Activated CD8-positive, alpha-beta memory T cell treated with anti-CD3 and anti-CD28 coated beads for 4 hours (primary cell): ENCODE data around the gene WDR54.
"Not testable (repeated sequence)": the region's sequence is repeated elsewhere in the genome, so short reads cannot be mapped to it uniquely, and the experiment has no call there.

Source experiments
- DNase-seq, 2 donors: peaks; one replicate each; pipeline ENCODE4 v3.0.0-alpha.2; 2020; ENCODE audit warnings: low read depth in 2 of 2

The WDR54 gene

DNA sequence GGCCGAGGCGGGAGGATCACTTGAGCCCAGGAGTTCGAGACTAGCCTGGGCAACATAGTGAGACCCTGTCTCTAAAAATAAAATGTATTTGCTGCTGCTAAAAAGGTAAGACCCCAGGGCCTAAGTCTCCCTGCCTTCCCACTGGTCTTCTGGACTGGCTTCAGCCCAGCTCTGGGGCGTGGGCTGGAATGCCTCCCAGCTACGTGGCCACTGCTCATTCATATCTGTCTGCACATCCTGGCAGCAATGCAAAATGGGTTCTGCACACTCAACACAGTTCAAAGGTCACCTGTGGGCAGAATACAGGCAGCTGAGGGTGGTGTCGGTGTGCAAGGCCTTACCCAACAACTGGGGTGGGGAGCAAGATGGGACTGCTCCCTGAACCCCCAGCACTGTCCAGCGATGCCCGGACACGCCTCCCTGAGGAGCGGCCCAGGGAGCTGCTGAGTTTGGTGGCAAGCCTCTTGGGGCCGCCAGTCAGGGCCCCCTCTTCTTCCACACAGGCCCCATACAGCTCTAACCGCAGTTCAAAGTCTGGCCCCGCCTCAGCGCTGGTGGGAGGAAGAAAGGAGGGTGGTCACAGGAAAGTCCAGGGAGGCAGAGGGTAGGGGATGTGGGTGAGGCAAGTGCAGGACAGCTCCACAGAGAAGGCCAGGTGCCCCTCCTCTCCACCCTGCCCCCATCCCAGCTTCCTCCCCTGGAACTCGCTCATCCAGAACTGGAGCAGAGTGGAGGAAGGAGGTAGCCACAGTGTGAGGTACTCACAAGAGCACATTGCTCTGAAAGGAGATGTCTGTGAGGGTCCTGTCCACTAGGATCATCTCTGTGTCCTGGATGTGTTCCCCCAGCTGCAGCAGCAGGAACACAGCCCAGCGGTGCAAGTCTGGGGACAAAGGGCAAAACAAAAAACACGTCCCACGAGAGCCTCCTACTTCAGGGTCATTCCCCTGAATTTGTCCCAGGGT lies 8.2 kb downstream of the WDR54 start:
- DNase-seq: no peak

DNA sequence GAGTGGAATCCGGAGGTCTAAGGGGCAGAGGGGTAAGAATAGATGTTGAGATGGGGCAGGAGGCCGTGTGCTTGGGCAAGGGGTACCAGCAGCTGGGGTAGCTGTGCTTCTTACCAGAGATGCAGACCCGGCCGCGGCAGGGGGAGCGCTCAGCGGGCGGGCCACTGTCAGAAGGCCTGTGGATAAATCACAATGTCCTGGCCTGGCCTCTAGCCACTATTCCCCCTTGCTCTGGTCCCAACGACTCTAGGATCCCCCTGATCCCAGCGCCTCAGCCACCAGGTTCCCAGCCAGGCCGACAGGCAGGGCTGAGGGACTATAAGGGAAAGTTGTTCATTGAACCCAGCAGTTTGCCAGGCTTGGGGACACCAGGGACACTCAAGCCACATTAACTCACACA lies 9.0 kb downstream of the WDR54 start:
- DNase-seq: no peak

DNA sequence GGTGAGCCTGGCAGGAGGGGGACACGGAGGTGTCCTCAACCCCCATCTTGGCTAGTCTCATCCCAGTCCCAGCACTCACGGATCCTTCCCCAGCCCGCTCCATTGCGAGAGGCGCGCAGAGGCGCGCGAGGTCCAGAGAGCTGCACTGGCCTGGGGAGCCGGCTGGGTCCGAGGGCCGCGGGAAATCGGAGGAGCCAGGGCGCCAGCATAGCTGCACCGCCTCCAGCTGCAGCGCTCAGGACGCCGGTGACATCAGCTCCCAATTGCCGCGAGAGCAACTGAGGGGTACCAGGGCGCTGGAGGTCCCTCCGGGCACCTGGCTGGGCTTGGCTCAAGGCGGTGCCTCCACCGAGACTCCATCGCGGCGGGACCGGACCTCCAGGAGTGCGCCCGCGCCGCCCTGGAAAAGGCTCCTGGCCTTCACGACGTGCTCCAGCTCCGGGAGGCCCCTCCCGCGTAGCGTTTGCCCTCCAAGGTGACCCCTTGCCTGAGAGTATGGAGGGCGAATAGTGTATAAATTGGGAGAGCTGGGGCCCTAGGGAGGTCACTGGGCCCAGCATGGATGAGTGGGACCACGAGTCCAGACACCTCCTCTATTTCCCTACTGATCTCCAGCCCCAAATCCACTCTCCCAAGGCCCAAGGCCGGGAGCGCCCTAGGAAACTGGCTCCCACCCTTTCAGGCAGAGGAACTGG lies 14.7 kb downstream of the WDR54 start:
- no peak for DNase-seq

DNA sequence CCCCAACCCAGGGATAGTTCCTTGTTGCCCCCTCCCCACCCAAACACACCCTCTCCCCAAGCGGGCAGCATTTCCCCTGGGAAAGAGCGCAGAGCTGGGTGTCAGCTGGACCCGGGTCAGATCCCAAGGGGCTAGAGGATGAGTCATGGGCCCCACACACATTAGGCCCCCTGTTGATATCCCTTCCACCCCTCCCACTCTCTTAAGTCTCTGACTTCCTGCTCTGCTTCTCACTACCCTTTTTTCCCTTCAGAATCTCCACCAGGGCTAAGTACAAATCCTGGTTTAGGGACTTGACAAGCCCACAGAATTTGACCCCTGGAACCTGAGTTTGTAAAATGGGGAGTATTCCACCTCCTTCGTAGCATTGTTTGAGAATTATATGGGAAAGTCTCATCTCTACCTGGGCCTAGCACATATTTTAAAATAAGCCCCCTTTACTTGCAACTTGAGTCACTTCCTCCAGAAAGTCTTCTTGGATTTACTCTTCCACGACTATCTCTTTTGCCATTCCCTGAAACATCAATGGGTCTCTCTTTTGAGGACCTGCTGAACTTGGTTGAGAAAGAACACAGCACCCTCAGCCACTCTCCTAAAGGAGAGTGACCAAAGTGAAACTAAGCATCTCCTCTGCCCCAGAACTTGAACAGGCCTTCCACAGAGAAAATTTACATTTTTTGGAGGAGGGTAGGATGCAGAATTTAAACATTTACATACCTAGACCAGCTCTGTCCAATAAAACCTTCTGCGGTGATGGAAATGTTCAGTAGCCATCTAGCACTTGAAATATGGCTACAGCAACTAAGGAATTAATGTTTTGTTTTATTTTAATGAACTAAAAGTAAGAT lies 15.5 kb downstream of the WDR54 start:
- DNase-seq: no peak

DNA sequence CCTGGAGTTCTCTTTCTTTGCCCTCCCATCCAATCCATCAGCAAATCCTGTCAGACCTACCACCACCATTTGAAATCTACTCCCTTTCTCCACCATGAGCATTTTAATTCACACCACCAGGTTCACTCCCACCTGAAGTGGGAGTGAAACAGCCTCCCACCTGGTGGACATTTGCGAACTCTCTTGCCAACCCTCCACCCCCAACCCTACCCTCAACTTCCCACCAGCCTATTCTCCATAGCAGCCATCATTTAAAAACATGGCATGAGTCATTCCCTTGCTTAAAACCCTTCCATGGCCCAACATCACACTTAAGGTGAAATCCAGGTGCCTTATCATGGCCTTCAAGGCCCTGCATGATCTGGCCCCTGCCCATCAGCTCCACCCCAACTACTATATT lies 16.7 kb downstream of the WDR54 start:
- DNase-seq: no peak

DNA sequence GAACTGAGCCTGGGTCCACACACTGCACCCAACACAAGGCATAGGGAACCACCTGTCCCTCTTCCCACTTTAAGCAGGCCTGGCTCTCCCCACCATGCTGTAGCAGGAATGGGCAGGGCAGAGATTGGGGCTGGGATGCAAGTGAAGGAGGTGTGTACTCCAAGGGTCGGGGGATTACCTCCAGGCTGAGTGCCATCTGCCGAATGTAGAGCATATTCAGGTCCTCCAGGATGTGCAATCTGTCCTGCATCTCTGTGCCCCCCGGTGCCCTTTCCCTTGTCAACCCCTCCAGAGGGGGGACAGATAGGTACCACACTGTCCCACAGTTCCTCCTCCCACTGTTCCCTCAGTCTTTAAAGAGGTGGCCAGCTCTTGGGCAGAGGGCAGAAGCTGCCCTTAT lies 17.8 kb downstream of the WDR54 start:
- no peak for DNase-seq

DNA sequence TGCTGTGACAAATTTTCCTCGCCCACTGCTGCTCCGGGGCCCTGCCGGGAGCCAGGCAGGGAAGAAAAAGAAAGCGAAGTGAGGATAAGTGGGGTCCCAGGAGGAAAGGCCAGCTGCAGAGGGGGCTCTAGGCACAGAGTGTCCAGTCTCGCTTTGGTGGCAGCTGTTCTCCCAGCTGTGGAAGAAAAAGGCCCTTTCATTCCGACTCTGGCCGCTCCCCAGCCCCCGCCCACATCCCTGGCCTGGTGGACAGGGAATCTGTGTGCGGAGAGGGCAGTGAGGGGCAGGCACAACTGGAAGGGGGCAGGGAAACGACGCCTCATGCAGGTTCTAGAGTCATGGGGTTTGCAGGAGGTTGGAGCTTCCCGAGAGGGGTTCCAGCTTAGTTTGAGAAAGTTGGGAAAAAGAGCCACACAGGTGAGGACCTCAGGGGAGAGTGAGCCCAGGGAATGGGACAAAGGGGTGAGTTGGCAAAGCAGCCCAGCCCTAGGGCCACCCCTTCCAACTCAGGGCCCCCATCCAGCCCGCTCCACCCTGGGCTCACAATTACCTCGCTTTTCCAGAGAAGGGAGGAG lies 18.4 kb downstream of the WDR54 start:
- no peak for DNase-seq

DNA sequence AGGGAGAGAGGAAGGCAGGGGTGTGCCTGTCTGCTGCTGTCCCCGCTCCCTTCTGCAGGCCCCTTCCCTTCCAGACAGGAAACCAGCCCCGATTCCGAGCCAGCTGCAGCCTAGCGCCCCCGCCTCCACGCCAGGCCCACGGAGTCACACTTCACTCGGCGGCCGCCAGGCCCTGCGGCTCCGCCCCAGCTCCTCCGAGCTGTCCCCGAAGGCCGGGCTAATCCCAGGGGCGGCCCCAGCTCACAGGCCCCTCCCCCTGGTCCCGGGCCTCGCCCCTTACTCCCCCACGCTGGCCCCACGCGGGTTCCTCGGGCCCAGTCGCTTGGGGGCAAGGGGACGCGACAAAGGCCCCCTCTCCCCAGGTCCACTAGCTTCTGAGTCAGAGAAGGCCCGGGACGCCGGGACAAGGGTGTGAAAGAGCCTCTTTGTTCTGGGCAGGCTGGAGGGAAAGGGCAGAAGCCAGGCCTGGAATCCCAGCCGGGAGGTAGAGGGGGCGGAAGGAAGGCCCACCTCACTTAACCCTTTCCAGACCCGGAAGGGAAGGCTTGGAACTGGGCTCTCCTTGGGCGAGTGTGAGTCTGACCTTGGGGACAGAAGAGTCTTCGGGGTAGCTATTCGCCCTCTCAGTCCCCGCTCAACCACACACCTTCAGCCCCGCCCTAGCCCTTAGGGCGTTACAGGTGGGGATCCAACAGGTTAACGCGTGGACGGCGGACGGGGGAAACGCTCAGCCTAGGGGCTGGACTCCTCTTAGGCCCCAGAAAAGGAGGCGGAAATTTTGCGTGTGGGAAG lies 19.0 kb downstream of the WDR54 start:
- no peak for DNase-seq

DNA sequence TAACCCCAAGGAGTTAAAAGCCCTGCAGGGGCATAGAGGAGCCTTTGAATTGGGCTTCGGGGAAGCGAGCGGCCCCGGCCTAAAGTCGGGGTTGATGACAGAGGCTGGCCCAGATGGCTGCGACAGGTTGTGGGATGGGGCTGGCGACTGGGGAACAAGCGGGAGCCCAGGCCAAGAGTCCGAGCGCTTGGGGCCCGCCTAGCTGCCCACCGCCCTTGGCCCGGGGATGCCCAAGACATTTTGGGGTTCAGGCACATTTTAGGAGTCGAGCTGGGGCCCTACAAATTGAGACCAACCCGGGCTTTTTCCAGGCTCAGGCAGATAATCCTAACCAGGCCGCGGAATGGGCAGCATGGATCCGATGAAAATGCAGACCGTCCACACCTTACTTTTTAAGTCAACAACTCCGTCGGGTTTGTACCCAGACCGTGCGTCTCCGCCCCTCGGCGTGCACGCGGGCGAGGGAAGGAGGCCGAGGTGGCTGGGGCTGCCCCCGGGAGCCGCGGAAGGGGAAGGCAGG lies 19.7 kb downstream of the WDR54 start:
- no peak for DNase-seq

DNA sequence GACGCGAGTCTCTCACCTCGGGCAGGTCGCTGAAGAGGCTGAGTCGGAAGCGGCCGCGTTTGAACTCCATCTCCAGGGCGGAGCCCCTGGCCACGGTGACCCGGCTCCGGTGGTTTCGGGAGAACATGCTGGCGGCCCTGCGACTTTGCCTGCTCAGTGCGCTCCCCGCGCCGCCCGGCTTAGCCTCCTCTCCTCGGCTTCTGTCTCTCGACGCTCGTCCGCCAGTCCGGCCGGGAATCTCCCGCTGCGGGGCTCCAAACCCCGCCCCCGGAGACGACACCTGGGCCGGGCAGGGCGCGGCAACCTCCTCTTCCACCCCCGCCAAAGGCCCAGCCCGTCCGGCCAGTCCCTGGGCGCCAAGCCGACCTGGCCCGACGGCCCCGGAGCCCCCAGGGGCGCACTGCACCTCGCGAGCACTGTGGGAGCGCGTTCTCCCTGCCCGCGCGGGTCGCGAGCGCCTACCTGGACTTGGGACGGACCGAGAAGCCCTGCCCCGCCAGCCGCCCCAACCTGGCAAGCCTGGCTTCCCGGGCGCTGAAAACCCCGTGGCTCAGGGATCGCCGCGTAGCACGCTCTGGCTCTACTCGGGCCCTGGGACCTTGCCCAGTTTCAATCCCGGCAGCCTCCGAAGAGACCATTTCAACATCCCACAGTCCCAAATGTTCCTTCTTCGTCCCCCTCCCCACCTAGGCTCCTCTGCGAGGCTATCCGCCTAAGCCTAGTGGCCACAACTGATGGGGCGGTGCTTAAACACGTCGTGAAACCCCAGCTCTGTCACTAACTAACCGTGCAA lies 20.4 kb downstream of the WDR54 start, which contains the start of gene RTKN:
Gene RTKN, minus strand, starts transcription at position 248 of the 793 bp plus-strand sequence. Its CDS starts 121 bp downstream, at position 127.
- no peak for DNase-seq

DNA sequence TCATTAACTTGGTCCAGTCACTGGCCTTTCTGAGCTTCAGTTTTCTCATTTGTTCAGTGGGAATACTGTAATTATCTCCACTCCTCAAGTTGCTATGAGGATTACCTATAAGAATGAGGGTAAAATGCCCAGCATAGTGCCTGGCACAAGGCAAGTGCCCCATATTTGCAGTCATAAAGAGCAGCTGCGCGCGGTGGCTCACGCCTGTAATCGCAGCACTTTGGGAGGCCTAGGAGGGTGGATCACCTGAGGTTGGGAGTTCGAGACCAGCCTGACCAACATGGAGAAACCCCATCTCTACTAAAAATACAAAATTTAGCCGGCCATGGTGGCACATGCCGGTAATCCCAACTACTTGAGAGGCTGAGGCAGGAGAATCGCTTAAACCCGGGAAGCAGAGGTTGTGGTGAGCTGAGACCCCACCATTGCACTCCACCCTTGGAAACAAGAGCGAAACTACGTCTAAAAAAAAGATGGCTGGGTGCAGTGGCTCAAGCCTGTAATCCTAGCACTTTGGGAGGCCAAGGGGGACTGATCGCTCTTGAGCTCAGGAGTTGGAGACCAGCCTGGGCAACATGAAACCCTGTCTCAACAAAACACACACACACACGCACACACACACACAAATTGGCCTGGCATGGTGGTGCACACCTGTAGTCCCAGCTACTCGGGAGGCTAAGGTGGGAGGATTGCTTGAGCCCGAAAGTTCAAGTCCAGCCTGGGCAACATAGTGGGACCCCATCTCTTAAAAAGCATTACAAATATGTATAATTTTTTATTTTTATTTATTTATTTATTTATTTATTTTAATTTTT lies 21.2 kb downstream of the WDR54 start:
- not testable (repeated sequence) for DNase-seq

DNA sequence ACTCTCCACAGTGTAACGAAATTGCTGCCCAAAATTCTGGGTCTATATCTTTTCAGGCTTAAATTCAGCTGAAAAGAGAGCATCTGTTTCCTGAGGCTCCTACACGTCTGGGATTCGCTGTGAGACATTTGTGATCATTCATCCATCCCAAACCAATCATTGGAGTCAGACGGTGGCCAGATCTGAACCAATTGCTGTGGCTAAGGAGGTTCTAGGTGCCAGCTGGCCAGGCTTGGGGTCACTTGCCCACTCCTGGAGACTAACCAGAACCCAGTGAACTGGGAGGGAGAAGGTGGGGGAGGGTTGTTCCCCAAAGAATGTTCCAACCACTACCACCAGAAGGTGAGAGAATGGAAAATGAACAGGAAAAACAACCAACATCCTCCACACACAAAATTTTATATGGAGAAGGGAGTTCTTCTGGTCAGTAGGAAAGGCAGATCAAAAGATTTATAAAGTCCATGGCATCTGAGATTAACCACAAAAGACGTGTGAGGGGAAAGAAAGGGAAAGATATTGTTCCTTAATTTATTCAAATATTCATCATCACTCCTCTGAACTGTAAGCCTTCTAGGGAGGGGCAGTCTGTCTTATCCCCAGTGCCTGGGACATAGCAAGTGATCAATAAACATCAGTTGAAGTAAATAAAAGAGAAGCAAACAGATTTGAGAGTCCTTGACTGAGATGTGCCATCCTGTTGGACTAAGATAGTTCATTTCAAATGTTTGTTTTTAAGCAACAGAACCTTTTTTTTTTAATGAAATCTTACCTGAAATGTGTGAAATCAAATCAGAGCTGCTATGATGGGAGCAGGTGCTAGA lies 23.2 kb downstream of the WDR54 start:
- no peak for DNase-seq

DNA sequence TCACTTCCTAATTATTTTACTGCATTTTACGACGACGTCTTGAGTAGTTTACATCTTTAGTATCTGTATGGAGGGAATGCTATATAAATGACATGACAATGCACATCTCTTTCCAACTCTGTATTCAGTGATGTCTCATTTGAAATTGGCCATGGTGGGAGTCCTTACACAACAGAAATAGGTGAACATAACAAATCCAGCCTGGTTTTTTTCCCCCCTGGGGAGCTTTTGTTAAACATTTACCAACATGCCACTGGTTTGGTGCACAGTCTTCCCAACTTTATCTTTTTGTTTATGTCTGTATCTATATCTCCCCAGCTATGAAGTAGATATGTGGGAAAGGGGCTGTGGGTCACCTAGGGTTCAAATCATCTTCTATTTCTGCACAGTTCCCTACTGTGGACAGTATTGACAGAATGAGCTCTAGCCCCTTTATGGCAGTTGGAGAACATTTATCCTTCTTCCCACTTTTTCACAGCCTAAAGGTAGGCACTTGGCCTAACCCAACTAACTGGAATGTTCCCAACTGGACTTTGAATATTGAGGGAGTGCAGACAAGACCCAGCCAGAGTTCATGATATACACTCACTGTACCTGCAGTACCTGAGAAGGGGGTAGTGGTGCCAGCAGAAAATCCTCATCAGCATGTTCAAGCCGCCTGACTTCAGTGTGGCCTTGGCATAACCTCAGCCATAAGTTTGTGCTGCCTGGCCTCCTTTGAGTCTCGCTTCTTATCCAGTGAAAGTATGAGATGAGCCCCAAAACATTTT lies 25.9 kb downstream of the WDR54 start:
- no peak for DNase-seq

DNA sequence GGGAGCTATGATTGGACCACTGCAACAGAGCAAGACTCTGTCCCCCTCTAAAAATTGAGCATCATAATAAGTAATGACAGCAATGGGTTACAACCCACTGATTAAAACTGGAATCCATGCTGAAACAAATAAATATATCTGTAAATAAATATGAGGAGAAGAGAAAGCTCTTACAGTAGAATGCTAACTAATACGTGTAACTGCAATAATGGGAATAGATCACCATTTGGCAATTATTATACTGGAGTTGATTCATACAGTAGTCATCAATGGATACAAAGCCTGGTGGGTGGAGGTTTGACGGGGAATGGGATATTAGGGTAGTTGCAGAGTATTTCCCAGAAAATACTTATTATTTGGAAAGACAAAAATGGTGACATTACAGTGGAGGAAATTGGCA lies 27.2 kb downstream of the WDR54 start:
- no peak for DNase-seq

DNA sequence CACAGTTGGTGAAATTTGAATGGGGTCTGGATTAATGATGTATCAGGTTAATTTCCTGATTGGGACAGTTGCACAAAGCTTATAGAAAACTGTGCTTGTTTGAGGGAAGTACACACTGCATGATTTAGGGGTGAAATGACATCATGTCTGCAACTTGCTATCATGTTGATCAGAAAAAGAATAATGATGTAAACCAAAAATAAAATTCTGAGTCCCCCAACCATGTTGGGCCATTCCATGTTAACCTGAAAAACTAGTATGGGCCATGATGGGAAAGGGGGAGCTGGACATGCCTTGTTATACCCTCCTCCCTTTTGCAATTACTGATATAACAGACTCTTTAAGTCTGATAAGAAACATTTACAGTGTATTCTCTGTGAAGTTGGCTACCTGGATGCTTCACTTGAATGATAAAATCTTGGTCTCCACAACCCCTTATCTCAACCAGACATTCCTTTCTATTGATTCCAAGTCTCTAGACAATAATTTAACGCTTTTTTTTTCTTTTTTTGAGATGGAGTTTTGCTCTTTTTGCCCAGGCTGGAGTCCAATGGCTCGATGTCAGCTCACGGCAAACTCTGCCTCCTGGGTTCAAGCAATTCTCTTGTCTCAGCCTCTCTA lies 29.1 kb downstream of the WDR54 start:
- DNase-seq: no peak

DNA sequence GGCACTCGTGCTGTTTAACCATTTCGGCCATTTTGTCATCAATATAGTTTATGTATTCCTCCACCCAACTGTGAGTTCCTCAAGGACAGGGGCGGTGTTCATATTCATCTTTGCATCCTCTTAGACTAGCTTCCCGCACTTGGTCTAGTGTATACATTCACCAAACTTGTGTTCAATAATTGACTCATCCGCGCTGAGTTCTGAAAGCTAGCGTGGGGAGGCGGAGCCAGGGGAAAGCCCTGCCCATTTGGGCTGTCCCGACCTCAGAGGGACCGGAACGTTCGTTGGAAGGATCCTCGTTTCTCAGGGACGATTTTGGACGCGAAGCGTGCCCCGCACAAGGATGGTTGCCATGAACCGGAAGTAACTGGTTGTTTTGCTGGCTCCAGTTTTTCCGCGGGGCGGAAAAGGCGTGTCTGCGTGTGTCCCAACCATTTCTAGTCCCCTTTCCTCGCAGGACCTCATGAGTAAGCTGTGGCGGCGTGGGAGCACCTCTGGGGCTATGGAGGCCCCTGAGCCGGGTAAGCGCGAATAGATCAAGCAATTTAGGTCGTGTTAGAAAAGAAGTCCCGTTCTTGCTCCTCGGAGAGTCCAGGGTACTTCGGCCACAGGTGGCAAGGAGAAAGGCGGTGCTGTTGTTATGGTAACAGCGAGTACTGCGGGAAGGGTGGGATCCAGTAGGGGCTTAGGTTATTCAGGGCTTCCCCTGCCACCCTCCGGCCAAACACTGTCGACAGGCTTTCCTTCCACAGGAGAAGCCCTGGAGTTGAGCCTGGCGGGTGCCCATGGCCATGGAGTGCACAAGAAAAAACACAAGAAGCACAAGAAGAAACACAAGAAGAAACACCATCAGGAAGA lies 33.4 kb downstream of the WDR54 start, which contains the start of gene INO80B:
Gene INO80B, plus strand, starts transcription at position 434 of the 858 bp plus-strand sequence. Its CDS starts 30 bp downstream, at position 464.
- peak; percentile 96 for DNase-seq
